ENCODE data around the gene PDIA5. TPM values are rescaled to one million over a fixed set of nuclear protein-coding genes. Genes with fewer than 3 reads are reported as not detected.

PDIA5 gene
- total RNA-seq, 6 donors from 2014 or later: 25.1 to 38.8 (median 32.9) TPM

- H3K27ac ChIP-seq: no peak overlapping the region
- H3K27me3 ChIP-seq: no peaks in the 10 kb centered on the region
- no peak for DNase-seq
- H3K4me3 ChIP-seq: no peak overlapping the region
- peaks cover 0 to 91% (median 49%) of the 10 kb centered on the region in 4 donors for H3K36me3 ChIP-seq
- H3K9me3 ChIP-seq: no peaks in the 10 kb centered on the region
- no peak for ATAC-seq (ENCODE audit: low FRiP score in 2 of 2)
- WGBS, 2 donors: 69 to 78% methylated on average over 6 to 8 of the region's 8 CpGs
- no peaks in the 10 kb centered on the region for H3K4me1 ChIP-seq
- TF ChIP-seq EP300 (IDR thresholded peaks at IDR 0.05) (no peak), POLR2A (IDR thresholded peaks at IDR 0.05) (no peak), POLR2AphosphoS5 (IDR thresholded peaks at IDR 0.05) (no peak), CTCF (IDR thresholded peaks at IDR 0.05) (no peak)
These were observed 55.9 kb downstream of the PDIA5 start for GRCh38 chr3:123122525-123123315.

- Histone ChIP-seq H3K4me3 (no peak overlapping the region), H3K4me1 (no peaks in the 10 kb centered on the region), H3K36me3 (peaks cover 0 to 89% (median 53%) of the 10 kb centered on the region in 4 donors), H3K27me3 (no peaks in the 10 kb centered on the region), H3K27ac (no peak overlapping the region), H3K9me3 (no peaks in the 10 kb centered on the region)
- TF ChIP-seq POLR2AphosphoS5 (IDR thresholded peaks at IDR 0.05): no peak
- no peak for ATAC-seq (ENCODE audit: low FRiP score in 2 of 2)
- no peak for DNase-seq
- WGBS, 2 donors: 78 to 91% methylated on average over 23 to 24 of the region's 24 CpGs
These were observed 57.1 kb downstream of the PDIA5 start for GRCh38 chr3:123123716-123124616.

- ATAC-seq (ENCODE audit: low FRiP score in 2 of 2) (no peak), DNase-seq (no peak)
These were observed 58.1 kb downstream of the PDIA5 start for GRCh38 chr3:123124971-123125370.

GRCh38 chr3:123126031-123126430 lies 59.2 kb downstream of the PDIA5 start:
- no peaks in the 10 kb centered on the region for H3K9me3 ChIP-seq
- ATAC-seq (ENCODE audit: low FRiP score in 2 of 2) (no peak), DNase-seq (no peak)
- H3K4me1 ChIP-seq: no peaks in the 10 kb centered on the region
- WGBS, 2 donors: 72 to 84% methylated on average over 7 of the region's 7 CpGs
- H3K36me3 ChIP-seq: peaks cover 0 to 93% (median 55%) of the 10 kb centered on the region in 4 donors
- H3K27me3 ChIP-seq: no peaks in the 10 kb centered on the region
- TF ChIP-seq POLR2A (IDR thresholded peaks at IDR 0.05) (no peak), POLR2AphosphoS5 (IDR thresholded peaks at IDR 0.05) (no peak), CTCF (IDR thresholded peaks at IDR 0.05) (no peak), EP300 (IDR thresholded peaks at IDR 0.05) (no peak)
- no peak overlapping the region for H3K4me3 ChIP-seq
- H3K27ac ChIP-seq: no peak overlapping the region

More at GRCh38 chr3:123124971-123125370, 58.1 kb downstream of the PDIA5 start:
- Histone ChIP-seq H3K4me1 (no peaks in the 10 kb centered on the region), H3K9me3 (no peaks in the 10 kb centered on the region), H3K27ac (no peak overlapping the region), H3K27me3 (no peaks in the 10 kb centered on the region), H3K4me3 (no peak overlapping the region), H3K36me3 (peaks cover 0 to 92% (median 54%) of the 10 kb centered on the region in 4 donors)
- 94 to 95% methylated on average over 7 of the region's 7 CpGs for WGBS, 2 donors
- no peak for TF ChIP-seq EP300 (IDR thresholded peaks at IDR 0.05)
- no peak for TF ChIP-seq POLR2AphosphoS5 (IDR thresholded peaks at IDR 0.05)
- no peak for TF ChIP-seq CTCF (IDR thresholded peaks at IDR 0.05)
- TF ChIP-seq POLR2A (IDR thresholded peaks at IDR 0.05): no peak

GRCh38 chr3:123126653-123127052 lies 59.8 kb downstream of the PDIA5 start:
- no peak overlapping the region for H3K27ac ChIP-seq
- peaks cover 0 to 93% (median 56%) of the 10 kb centered on the region in 4 donors for H3K36me3 ChIP-seq
- no peaks in the 10 kb centered on the region for H3K27me3 ChIP-seq
- TF ChIP-seq POLR2A (IDR thresholded peaks at IDR 0.05): no peak
- TF ChIP-seq CTCF (IDR thresholded peaks at IDR 0.05): no peak
- H3K4me3 ChIP-seq: no peak overlapping the region
- DNase-seq (no peak), ATAC-seq (ENCODE audit: low FRiP score in 2 of 2) (no peak)
- H3K9me3 ChIP-seq: no peaks in the 10 kb centered on the region
- 96 to 97% methylated on average over 3 of the region's 3 CpGs for WGBS, 2 donors
- H3K4me1 ChIP-seq: no peaks in the 10 kb centered on the region

All from upper lobe of left lung (tissue), 6 donors.